H9 (cell line): ENCODE measurements around the gene CD200. TPM values are rescaled to one million over a fixed set of nuclear protein-coding genes. Genes with fewer than 3 reads are reported as not detected.

Source experiments
- DNase-seq: peaks from one replicate; pipeline ENCODE4 v3.0.0-alpha.2; 2017
- H2AFZ ChIP-seq: one replicate; pipeline ENCODE4 v1.6.1; 2013; ENCODE audit warnings: mild to moderate bottlenecking, low read length, control low read depth, moderate library complexity
- H2AK5ac ChIP-seq: 2 replicates; pipeline ENCODE4 v1.6.1; 2013; ENCODE audit warnings: low read length, control low read depth, mixed read lengths; ENCODE audit not compliant: insufficient read length
- H2BK120ac ChIP-seq: one replicate; pipeline ENCODE4 v1.6.1; 2013; ENCODE audit warnings: low read depth, mild to moderate bottlenecking, low read length, control low read depth, inconsistent platforms; ENCODE audit not compliant: poor library complexity, severe bottlenecking
- H2BK12ac ChIP-seq: 2 replicates; pipeline ENCODE4 v1.6.1; 2013; ENCODE audit warnings: low read length, control low read depth, mixed read lengths, low read depth; ENCODE audit not compliant: insufficient read length
- H2BK15ac ChIP-seq: 2 replicates; pipeline ENCODE4 v1.6.1; 2013; ENCODE audit warnings: low read depth, low read length, control low read depth
- H2BK20ac ChIP-seq: one replicate; pipeline ENCODE4 v1.6.1; 2013; ENCODE audit warnings: low read depth, mild to moderate bottlenecking, low read length, control low read depth, inconsistent platforms; ENCODE audit not compliant: poor library complexity, severe bottlenecking
- H2BK5ac ChIP-seq: 2 replicates; pipeline ENCODE4 v1.6.1; 2013; ENCODE audit warnings: low read length, control low read depth, mixed read lengths; ENCODE audit not compliant: insufficient read length
- H3K14ac ChIP-seq: 2 replicates; pipeline ENCODE4 v1.6.1; 2013; ENCODE audit warnings: low read length, control low read depth; ENCODE audit not compliant: insufficient read depth
- H3K18ac ChIP-seq: 2 replicates; pipeline ENCODE4 v1.6.1; 2013; ENCODE audit warnings: low read depth, mild to moderate bottlenecking, mixed read lengths, low read length, control low read depth; ENCODE audit not compliant: insufficient read length
- H3K23ac ChIP-seq: 2 replicates; pipeline ENCODE4 v1.6.1; 2013; ENCODE audit warnings: low read length, control low read depth, mixed read lengths, low read depth; ENCODE audit not compliant: insufficient read length
- H3K23me2 ChIP-seq: 2 replicates; pipeline ENCODE4 v1.6.1; 2013; ENCODE audit warnings: low read depth, mild to moderate bottlenecking, mixed read lengths, low read length, control low read depth; ENCODE audit not compliant: insufficient read length, poor library complexity, severe bottlenecking
- H3K27ac ChIP-seq: 2 replicates; pipeline ENCODE4 v1.5.1; 2013; ENCODE audit warnings: low read length, control low read depth, mixed read lengths, low read depth; ENCODE audit not compliant: insufficient read length
- H3K27me3 ChIP-seq: 2 replicates; pipeline ENCODE4 v1.6.1; 2013; ENCODE audit warnings: low read length, control low read depth, inconsistent platforms; ENCODE audit not compliant: insufficient read depth
- H3K4ac ChIP-seq: 2 replicates; pipeline ENCODE4 v1.6.1; 2013; ENCODE audit warnings: low read depth, mild to moderate bottlenecking, control low read depth, inconsistent platforms, low read length, moderate library complexity
- H3K4me1 ChIP-seq: 2 replicates; pipeline ENCODE4 v1.6.1; 2013; ENCODE audit warnings: low read length, control low read depth, inconsistent platforms; ENCODE audit not compliant: insufficient read depth
- H3K4me2 ChIP-seq: 2 replicates; pipeline ENCODE4 v1.6.1; 2013; ENCODE audit warnings: low read length, control low read depth, mixed read lengths; ENCODE audit not compliant: insufficient read length, insufficient read depth
- H3K56ac ChIP-seq: 2 replicates; pipeline ENCODE4 v1.6.1; 2013; ENCODE audit warnings: low read depth, mild to moderate bottlenecking, mixed read lengths, low read length, control low read depth; ENCODE audit not compliant: insufficient read length
- H3K79me1 ChIP-seq: 2 replicates; pipeline ENCODE4 v1.6.1; 2013; ENCODE audit warnings: low read depth, mild to moderate bottlenecking, moderate library complexity, low read length, control low read depth, inconsistent platforms; ENCODE audit not compliant: insufficient read depth, poor library complexity, severe bottlenecking
- H3K79me2 ChIP-seq: 2 replicates; pipeline ENCODE4 v1.6.1; 2013; ENCODE audit warnings: low read length, control low read depth, inconsistent platforms; ENCODE audit not compliant: insufficient read depth
- H3K9ac ChIP-seq: 2 replicates; pipeline ENCODE4 v1.6.1; 2013; ENCODE audit warnings: low read length, control low read depth, mixed read lengths; ENCODE audit not compliant: insufficient read length; ENCODE audit errors: extremely low read depth
- H3K9me3 ChIP-seq: one replicate; pipeline ENCODE4 v1.6.1; 2013; ENCODE audit warnings: low read depth, low read length, inconsistent platforms; ENCODE audit not compliant: control insufficient read depth
- H3T11ph ChIP-seq: one replicate; pipeline ENCODE4 v1.6.1; 2013; ENCODE audit warnings: mild to moderate bottlenecking, low read length, control low read depth, inconsistent platforms
- H4K20me1 ChIP-seq: one replicate; pipeline ENCODE4 v1.6.1; 2013; ENCODE audit not compliant: control insufficient read depth, insufficient read length, insufficient read depth
- H4K5ac ChIP-seq: 2 replicates; pipeline ENCODE4 v1.6.1; 2013; ENCODE audit warnings: low read depth, mild to moderate bottlenecking, mixed read lengths, low read length, control low read depth; ENCODE audit not compliant: insufficient read length
- H4K8ac ChIP-seq: replicated peaks from 2 replicates; pipeline ENCODE4 v1.6.1; 2013; ENCODE audit warnings: low read length, control low read depth, mixed read lengths, low read depth; ENCODE audit not compliant: insufficient read length
- H4K91ac ChIP-seq: 2 replicates; pipeline ENCODE4 v1.6.1; 2013; ENCODE audit warnings: low read depth, mild to moderate bottlenecking, moderate library complexity, mixed read lengths, low read length, control low read depth; ENCODE audit not compliant: insufficient read length
- H3K27ac Mint-ChIP-seq, 3 experiments: 2 replicates in 2 of 3; 3 replicates in 1 of 3; pipeline ENCODE4 v1.8.0; 2020 to 2021; ENCODE audit warnings: mixed read lengths in 3 of 3, mild to moderate bottlenecking in 1 of 3, moderate library complexity in 1 of 3
- H3K27me3 Mint-ChIP-seq: 2 replicates; pipeline ENCODE4 v1.8.0; 2021; ENCODE audit warnings: low read depth, mild to moderate bottlenecking, moderate library complexity, mixed read lengths
- H3K36me3 Mint-ChIP-seq, 3 experiments: 2 replicates in 2 of 3; 3 replicates in 1 of 3; pipeline ENCODE4 v1.8.0; 2020 to 2021; ENCODE audit warnings: low read depth in 3 of 3, mixed read lengths in 3 of 3; ENCODE audit not compliant: insufficient read depth in 1 of 3
- H3K4me1 Mint-ChIP-seq, 2 experiments: 2 replicates each; pipeline ENCODE4 v1.8.0; 2020; ENCODE audit warnings: mixed read lengths in 2 of 2
- H3K4me3 Mint-ChIP-seq, 2 experiments: 2 replicates in 1 of 2; 3 replicates in 1 of 2; pipeline ENCODE4 v1.8.0; 2020 to 2021; ENCODE audit warnings: mild to moderate bottlenecking in 2 of 2, mixed read lengths in 2 of 2, moderate library complexity in 1 of 2
- H3K9me3 Mint-ChIP-seq, 2 experiments: 2 replicates in 1 of 2; 3 replicates in 1 of 2; pipeline ENCODE4 v1.8.0; 2020; ENCODE audit warnings: mild to moderate bottlenecking in 2 of 2, mixed read lengths in 2 of 2, moderate library complexity in 1 of 2
- CTCF ChIP-seq: fragments of 200-600 bp; sonication (generic); conservative IDR thresholded peaks from 3 replicates; pipeline ENCODE4 v1.8.0; 2021; ENCODE audit warnings: antibody characterized with exemption, mild to moderate bottlenecking
- WGBS: extraction: QIAGEN DNeasy Blood & Tissue Kit; methylation state at CpG from one replicate; pipeline ENCODE4 v1.1.7; 2013; ENCODE audit warnings: missing lambda C conversion rate, low lambda C conversion rate, mixed read lengths; ENCODE audit not compliant: insufficient read length; ENCODE audit errors: extremely low coverage; 5-methylcytosine and 5-hydroxymethylcytosine counted together
- total RNA-seq: library from RNA; stranded (reverse); gene quantifications from 2 replicates; pipeline ENCODE4 v1.2.1, GENCODE V29; 2021

The CD200 gene
- total RNA-seq, 1 experiment from 2014 or later = 51.6 TPM

GRCh38 chr3:112373924-112374323 lies 41.0 kb downstream of the CD200 start:
- H3K56ac ChIP-seq = no peak overlapping the region

More at GRCh38 chr3:112373924-112374323, 41.0 kb downstream of the CD200 start:
- H3K36me3 Mint-ChIP-seq = no peaks in the 10 kb centered on the region; a peak in 2 of 7 replicates
- no peaks in the 10 kb centered on the region for H4K20me1 ChIP-seq
- H3K79me2 ChIP-seq = no peaks in the 10 kb centered on the region
- no peak overlapping the region for H2BK20ac ChIP-seq
- H3K79me1 ChIP-seq = no peaks in the 10 kb centered on the region
- peaks cover 18 to 21% of the 10 kb centered on the region in 2 experiments for H3K4me1 Mint-ChIP-seq
- no peak overlapping the region for H3K18ac ChIP-seq
- no peak overlapping the region for H4K5ac ChIP-seq
- H3K27me3 ChIP-seq = no peaks in the 10 kb centered on the region
- no peak overlapping the region for H3K27ac Mint-ChIP-seq
- H2BK5ac ChIP-seq = no peak overlapping the region
- H3K23me2 ChIP-seq = no peaks in the 10 kb centered on the region
- no peak overlapping the region for H2BK120ac ChIP-seq
- H3K4me2 ChIP-seq = no peak overlapping the region
- no peaks in the 10 kb centered on the region for H3K27me3 Mint-ChIP-seq
- H2BK12ac ChIP-seq = no peak overlapping the region
- no peaks in the 10 kb centered on the region for H3K9me3 ChIP-seq
- H3K23ac ChIP-seq = no peak overlapping the region
- no peak overlapping the region for H3K9ac ChIP-seq
- H3K27ac ChIP-seq = no peak overlapping the region
- no peak overlapping the region for H2AK5ac ChIP-seq
- H2BK15ac ChIP-seq = no peak overlapping the region
- no CpG with 5 or more reads among the region's 2 CpGs for WGBS
- H3K4me3 Mint-ChIP-seq = no peak overlapping the region
- H3K4ac ChIP-seq = no peak overlapping the region
- H3K9me3 Mint-ChIP-seq = no peaks in the 10 kb centered on the region; a peak in 1 of 5 replicates
- peaks cover 5% of the 10 kb centered on the region for H3K4me1 ChIP-seq
- H3K14ac ChIP-seq = no peak overlapping the region
- H4K91ac ChIP-seq = no peak overlapping the region
- no peak for TF ChIP-seq CTCF
- H3T11ph ChIP-seq = no peak overlapping the region
- DNase-seq = no peak
- H2AFZ ChIP-seq = no peak overlapping the region
- H4K8ac ChIP-seq = no peak overlapping the region
